ENCODE measurements around the gene CAMK2D.

DNA sequence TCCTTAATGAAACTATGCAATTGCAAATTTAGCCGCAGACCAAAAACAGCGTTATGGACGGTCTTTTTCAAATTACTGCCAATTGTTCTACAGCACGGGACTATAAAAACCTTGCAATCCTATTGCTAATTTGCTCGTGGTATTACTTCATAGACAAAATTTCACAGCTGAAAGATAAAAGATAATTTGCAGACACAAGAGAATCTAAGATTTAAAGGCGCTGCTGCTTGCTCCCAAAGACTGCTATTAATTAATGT, 1.4 kb upstream of the CAMK2D start:
- TF ChIP-seq, protein P1, sequence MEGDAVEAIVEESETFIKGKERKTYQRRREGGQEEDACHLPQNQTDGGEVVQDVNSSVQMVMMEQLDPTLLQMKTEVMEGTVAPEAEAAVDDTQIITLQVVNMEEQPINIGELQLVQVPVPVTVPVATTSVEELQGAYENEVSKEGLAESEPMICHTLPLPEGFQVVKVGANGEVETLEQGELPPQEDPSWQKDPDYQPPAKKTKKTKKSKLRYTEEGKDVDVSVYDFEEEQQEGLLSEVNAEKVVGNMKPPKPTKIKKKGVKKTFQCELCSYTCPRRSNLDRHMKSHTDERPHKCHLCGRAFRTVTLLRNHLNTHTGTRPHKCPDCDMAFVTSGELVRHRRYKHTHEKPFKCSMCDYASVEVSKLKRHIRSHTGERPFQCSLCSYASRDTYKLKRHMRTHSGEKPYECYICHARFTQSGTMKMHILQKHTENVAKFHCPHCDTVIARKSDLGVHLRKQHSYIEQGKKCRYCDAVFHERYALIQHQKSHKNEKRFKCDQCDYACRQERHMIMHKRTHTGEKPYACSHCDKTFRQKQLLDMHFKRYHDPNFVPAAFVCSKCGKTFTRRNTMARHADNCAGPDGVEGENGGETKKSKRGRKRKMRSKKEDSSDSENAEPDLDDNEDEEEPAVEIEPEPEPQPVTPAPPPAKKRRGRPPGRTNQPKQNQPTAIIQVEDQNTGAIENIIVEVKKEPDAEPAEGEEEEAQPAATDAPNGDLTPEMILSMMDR (conservative IDR thresholded peaks at IDR 0.05), result no peak
- TF ChIP-seq ZFX (IDR thresholded peaks at IDR 0.05), result no peak

Measured in C4-2B (cell line).